GM12865 (cell line): ENCODE measurements around the gene UNC45B.
"Not testable (repeated sequence)": the region's sequence is repeated elsewhere in the genome, so short reads cannot be mapped to it uniquely, and the experiment has no call there.

Experiments
- DNase-seq: peaks from one replicate; pipeline ENCODE4 v3.0.0; 2010; ENCODE audit warnings: low read depth
- H3K4me3 ChIP-seq: 2 replicates; pipeline ENCODE4 v1.5.1; 2011; ENCODE audit warnings: mild to moderate bottlenecking, low read depth, low read length, control low read depth
- CTCF ChIP-seq: IDR thresholded peaks from 2 replicates; pipeline ENCODE4 v1.5.1; 2011; ENCODE audit warnings: low read length, control low read depth, low read depth, inconsistent platforms; ENCODE audit not compliant: insufficient read depth; ENCODE audit errors: missing control alignments

Gene UNC45B

GRCh38 chr17:35170968-35171771 is 23.6 kb downstream of the UNC45B start:
- no peak for TF ChIP-seq CTCF
- peak; percentile 11 for DNase-seq
- no peak overlapping the region for H3K4me3 ChIP-seq

GRCh38 chr17:35171834-35172233 is 24.2 kb downstream of the UNC45B start:
- H3K4me3 ChIP-seq, result no peak overlapping the region
- no peak for TF ChIP-seq CTCF
- no peak for DNase-seq

DNA sequence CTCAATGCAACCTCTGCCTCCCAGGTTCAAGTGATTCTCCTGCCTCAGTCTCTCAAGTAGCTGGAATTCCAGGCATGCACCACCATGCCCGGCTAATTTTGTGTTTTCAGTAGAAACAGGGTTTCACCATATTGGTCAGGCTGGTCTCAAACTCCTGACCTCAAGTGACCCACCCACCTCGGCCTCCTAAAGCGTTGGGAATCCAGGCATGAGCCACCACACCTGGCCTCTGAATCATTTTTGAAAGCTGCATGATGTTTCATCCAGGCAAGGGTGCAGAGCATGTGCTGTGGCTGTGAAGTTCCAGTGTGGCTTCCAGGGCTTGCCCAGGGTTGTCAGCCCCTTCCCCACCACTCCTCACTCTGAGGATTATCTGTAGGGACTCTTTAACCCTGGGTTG is 24.7 kb downstream of the UNC45B start:
- H3K4me3 ChIP-seq, DNase-seq: not testable (repeated sequence)

DNA sequence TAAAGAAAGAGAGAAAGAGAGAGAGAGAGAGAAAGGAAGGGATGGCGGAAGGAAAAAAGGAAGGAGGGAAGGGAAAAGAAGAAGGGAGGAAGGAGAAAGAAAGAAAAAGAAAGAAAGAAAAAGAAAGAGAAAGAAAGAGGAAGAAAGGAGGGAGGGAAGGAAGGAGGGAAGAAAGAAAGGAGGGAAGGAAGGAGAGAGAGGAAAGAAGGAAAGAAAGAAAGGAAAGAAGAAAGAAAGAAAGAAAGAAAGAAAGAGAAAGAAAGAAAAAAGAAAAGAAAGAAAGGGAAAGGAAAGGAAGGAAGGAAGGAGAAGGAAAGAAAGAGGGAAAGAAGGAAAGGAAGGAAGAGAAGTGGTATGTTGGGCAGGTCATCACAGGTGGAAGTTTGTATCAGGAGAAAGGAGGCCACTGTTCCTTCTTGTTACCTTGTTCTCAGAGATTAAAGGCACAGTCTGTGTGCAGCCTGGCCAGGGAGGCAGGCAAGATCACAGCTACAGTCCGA is 27.3 kb downstream of the UNC45B start:
- no peak overlapping the region for H3K4me3 ChIP-seq
- TF ChIP-seq CTCF, result no peak

GRCh38 chr17:35175638-35176415 is 28.2 kb downstream of the UNC45B start:
- DNase-seq, result no peak
- TF ChIP-seq CTCF, result no peak
- H3K4me3 ChIP-seq, result no peak overlapping the region

More for the DNA sequence above, 27.3 kb downstream of the UNC45B start:
- DNase-seq, result no peak

GRCh38 chr17:35176897-35177296 is 29.3 kb downstream of the UNC45B start:
- H3K4me3 ChIP-seq, result no peak overlapping the region
- TF ChIP-seq CTCF, result no peak
- DNase-seq, result no peak

DNA sequence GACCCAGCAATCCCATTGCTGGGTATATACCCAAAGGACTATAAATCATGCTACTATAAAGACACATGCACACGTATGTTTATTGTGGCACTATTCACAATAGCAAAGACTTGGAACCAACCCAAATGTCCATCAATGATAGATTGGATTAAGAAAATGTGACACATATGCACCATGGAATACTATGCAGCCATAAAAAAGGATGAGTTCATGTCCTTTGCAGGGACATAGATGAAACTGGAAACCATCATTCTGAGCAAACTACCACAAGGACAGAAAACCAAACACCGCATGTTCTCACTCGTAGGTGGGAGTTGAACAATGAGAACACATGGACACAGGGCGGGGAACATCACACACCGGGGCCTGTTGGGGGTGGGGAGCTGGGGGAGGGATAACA is 31.8 kb downstream of the UNC45B start:
- DNase-seq, H3K4me3 ChIP-seq: not testable (repeated sequence)

- no peak for TF ChIP-seq CTCF
- H3K4me3 ChIP-seq, result no peak overlapping the region
- DNase-seq, result peak; percentile 8
These were observed 35.7 kb downstream of the UNC45B start for GRCh38 chr17:35183332-35183731.
